Measurements from ENCODE around the gene IL36G.

GRCh38 chr2:113011108-113011507 lies 33.3 kb downstream of the IL36G start:
- TF ChIP-seq POLR2A (IDR thresholded peaks at IDR 0.05; ENCODE audit: low read depth, low read length) (no peak), SPI1 (IDR thresholded peaks at IDR 0.05; ENCODE audit: low read depth, low read length) (no peak), TAF1 (IDR thresholded peaks at IDR 0.05; ENCODE audit: low read depth, low read length) (no peak), POLR2AphosphoS5 (IDR thresholded peaks at IDR 0.05; ENCODE audit: low read depth, low read length) (no peak)
